ENCODE measurements around the gene PRCP. TPM values are rescaled to one million over a fixed set of nuclear protein-coding genes. Genes with fewer than 3 reads are reported as not detected.

Gene PRCP
- total and polyA plus RNA-seq, 2 donors (not counting 3 experiments of a cell fraction or from before 2014, with no cell fraction given) = 170 to 277 TPM

- peaks cover 32% of the 10 kb centered on the region for H3K4me1 ChIP-seq (ENCODE audit: control insufficient read depth, extremely low read depth, insufficient read depth, low read length)
- BruUV-seq (replicated peaks) = TSS peak; percentile 42
- H2AFZ ChIP-seq (ENCODE audit: low read depth, low read length) = peak overlapping the region; percentile 52
- H3K9ac ChIP-seq (replicated peaks; ENCODE audit: extremely low read depth, insufficient read depth, low read length) = peak overlapping the region; percentile 76
- peaks cover 45% of the 10 kb centered on the region for H3K79me2 ChIP-seq (ENCODE audit: control insufficient read depth, insufficient read depth, low read length)
- peak overlapping the region; percentile 34 to 75 (median 50) for H3K4me3 ChIP-seq (replicated peaks in 1 of 3; ENCODE audit: insufficient read depth in 1 of 3, low read depth in 1 of 3, low read length in 3 of 3)
- TF ChIP-seq GATA2 (IDR thresholded peaks at IDR 0.05; ENCODE audit: insufficient read depth, insufficient read length, low read depth, low read length) = no peak
- TF ChIP-seq EZH2 (IDR thresholded peaks at IDR 0.05; ENCODE audit: borderline replicate concordance, low read depth, low read length, severe bottlenecking) = no peak
- TF ChIP-seq FOS (IDR thresholded peaks at IDR 0.05; ENCODE audit: borderline replicate concordance, insufficient read depth, low read length) = no peak
- TF ChIP-seq JUN (IDR thresholded peaks at IDR 0.05; ENCODE audit: borderline replicate concordance, insufficient read depth, insufficient read length, low read depth) = no peak
- no peak for TF ChIP-seq POLR2AphosphoS5 (IDR thresholded peaks at IDR 0.05; ENCODE audit: insufficient read depth, low read depth, low read length)
- TF ChIP-seq POLR2A (IDR thresholded peaks at IDR 0.05; ENCODE audit: low read depth, low read length) = no peak
- no peak for TF ChIP-seq MAX (IDR thresholded peaks at IDR 0.05; ENCODE audit: insufficient read depth, insufficient read length)
- TF ChIP-seq MYC (IDR thresholded peaks at IDR 0.05; ENCODE audit: low read depth, low read length) = no peak
- no peak for TF ChIP-seq CTCF (IDR thresholded peaks at IDR 0.05; ENCODE audit: extremely low read depth in 1 of 2, insufficient read depth in 1 of 2, low read depth in 1 of 2, low read length in 2 of 2)
- ChIA-PET POLR2A (interaction anchor here (1.0 to 2.1 kb wide), 5 partner anchors 10 to 257 kb away, joined by 4 to 7 read pairs (median 5); partner anchors contain the start of gene PCF11), CTCF (interaction anchor here (1.0 to 9.1 kb wide), 13 partner anchors 10 to 350 kb away, joined by 3 to 191 read pairs (median 10); partner anchors contain the start of gene PCF11)
- intact Hi-C loops (cut with micrococcal nuclease) = loop anchor here (1.0 to 10.0 kb wide), 5 partner anchors 11 to 385 kb away; partner anchors contain the start of gene CCDC90B
- H4K20me1 ChIP-seq (replicated peaks; ENCODE audit: control insufficient read depth, extremely low read depth, insufficient read depth, low read length) = no peaks in the 10 kb centered on the region
- H3K36me3 ChIP-seq (ENCODE audit: control insufficient read depth in 2 of 2, extremely low read depth in 1 of 2, insufficient read depth in 2 of 2, low read length in 2 of 2) = peaks cover 0 to 3% of the 10 kb centered on the region in 2 experiments
- dilution Hi-C loops (cut with MboI; ENCODE audit: extremely low pct_ligation_motif_present, low sequenced_read_pairs) = no loop called here
- FAIRE-seq (no peak), DNase-seq (ENCODE audit: low read depth, low spot score) (no peak)
- peak overlapping the region; percentile 52 for H3K27ac ChIP-seq (ENCODE audit: insufficient read depth, low read depth, low read length)
- H3K9me3 ChIP-seq (replicated peaks; ENCODE audit: control insufficient read depth, insufficient read depth, low read length) = no peaks in the 10 kb centered on the region
- H3K9me1 ChIP-seq (replicated peaks; ENCODE audit: control insufficient read depth, extremely low read depth, insufficient read depth, low read length) = no peaks in the 10 kb centered on the region
- H3K4me2 ChIP-seq (ENCODE audit: insufficient read depth, low read length) = peak overlapping the region; percentile 80
- no peaks in the 10 kb centered on the region for H3K27me3 ChIP-seq (ENCODE audit: control insufficient read depth in 2 of 2, insufficient read depth in 2 of 2, low read length in 2 of 2)
Observed at GRCh38 chr11:82899957-82900276, 313 bp downstream of the PRCP start.

Measured in endothelial cell of umbilical vein (primary cell).